Keratinocyte (primary cell): ENCODE measurements around the gene GUCY1A1. TPM values are rescaled to one million over a fixed set of nuclear protein-coding genes. Genes with fewer than 3 reads are reported as not detected.

Experiments used
- DNase-seq: peaks from one replicate; pipeline ENCODE4 v3.0.0-alpha.2; 2011; ENCODE audit warnings: low read depth, missing footprints, low spot score
- FAIRE-seq: peaks from 2 replicates; lab custom pipeline; 2011; peaks lifted over from hg19 to GRCh38; lab: Jason Lieb, UNC
- H2AFZ ChIP-seq: 2 replicates; pipeline ENCODE4 v1.6.0; 2012; ENCODE audit warnings: low read length, control low read depth, inconsistent platforms; ENCODE audit not compliant: control insufficient read depth
- H3K27ac ChIP-seq: 2 replicates; pipeline ENCODE4 v1.5.1; 2011; ENCODE audit warnings: low read length; ENCODE audit not compliant: control insufficient read depth, insufficient read depth
- H3K27me3 ChIP-seq: 3 replicates; pipeline ENCODE4 v1.6.0; 2011; ENCODE audit warnings: low read length; ENCODE audit not compliant: control insufficient read depth, insufficient read depth; ENCODE audit errors: extremely low read depth
- H3K36me3 ChIP-seq, 2 experiments: 2 replicates in 1 of 2; 3 replicates in 1 of 2; pipeline ENCODE4 v1.5.1; 2011; ENCODE audit warnings: low read length in 2 of 2, mild to moderate bottlenecking in 1 of 2; ENCODE audit not compliant: control insufficient read depth in 2 of 2, insufficient read depth in 2 of 2; ENCODE audit errors: extremely low read depth in 1 of 2
- H3K4me1 ChIP-seq: 3 replicates; pipeline ENCODE4 v1.5.1; 2011; ENCODE audit warnings: low read length; ENCODE audit not compliant: control insufficient read depth, insufficient read depth; ENCODE audit errors: extremely low read depth
- H3K4me2 ChIP-seq: 3 replicates; pipeline ENCODE4 v1.6.0; 2011; ENCODE audit warnings: low read depth, low read length; ENCODE audit not compliant: control insufficient read depth, insufficient read depth; ENCODE audit errors: extremely low read depth
- H3K4me3 ChIP-seq, 3 experiments: fragments of 200-600 bp in 1 of 3; sonication (generic) in 1 of 3; 2 replicates in 2 of 3; 3 replicates in 1 of 3; pipeline ENCODE4 v1.5.1; 2011 to 2016; ENCODE audit warnings: low read length in 3 of 3, mild to moderate bottlenecking in 3 of 3, control low read depth in 2 of 3, inconsistent platforms in 1 of 3, low read depth in 1 of 3, mixed read lengths in 1 of 3, mixed run types in 1 of 3, moderate library complexity in 1 of 3; ENCODE audit not compliant: control insufficient read depth in 2 of 3, insufficient read depth in 2 of 3; ENCODE audit errors: extremely low read depth in 1 of 3
- H3K79me2 ChIP-seq: 2 replicates; pipeline ENCODE4 v1.6.0; 2012; ENCODE audit warnings: low read length; ENCODE audit not compliant: control insufficient read depth, insufficient read depth
- H3K9ac ChIP-seq: 3 replicates; pipeline ENCODE4 v1.6.0; 2011; ENCODE audit warnings: low read length; ENCODE audit not compliant: control insufficient read depth, insufficient read depth; ENCODE audit errors: extremely low read depth
- H3K9me1 ChIP-seq: 3 replicates; pipeline ENCODE4 v1.6.0; 2011; ENCODE audit warnings: low read length; ENCODE audit not compliant: control insufficient read depth, insufficient read depth; ENCODE audit errors: extremely low read depth
- H3K9me3 ChIP-seq: 2 replicates; pipeline ENCODE4 v1.5.1; 2012; ENCODE audit warnings: low read depth, low read length; ENCODE audit not compliant: control insufficient read depth
- H4K20me1 ChIP-seq: 3 replicates; pipeline ENCODE4 v1.6.0; 2011; ENCODE audit warnings: low read length; ENCODE audit not compliant: control insufficient read depth, insufficient read depth; ENCODE audit errors: extremely low read depth
- EZH2 ChIP-seq: IDR thresholded peaks from one replicate; pipeline ENCODE4 v1.6.1; 2012; ENCODE audit warnings: inconsistent platforms, mild to moderate bottlenecking, low read length, moderate library complexity
- dilution Hi-C: fragments of 300-500 bp; cut with MboI; formaldehyde crosslinking; loops from one replicate; pipeline ENCODE4 v1.7.0; 2020; ENCODE audit warnings: low sequenced_read_pairs; ENCODE audit not compliant: extremely low pct_ligation_motif_present
- polyA plus RNA-seq, 5 experiments: library from polyadenylated mRNA; depleted of rRNA in 3 of 5; stranded (reverse) in 3 of 5; stranded (forward) in 1 of 5; unstranded in 1 of 5; fragments of >200 nt; gene quantifications; 1 replicate in 1 of 5; 2 replicates in 3 of 5; 3 replicates in 1 of 5; pipeline versions ENCODE4 v1.2.1 to v1.2.3, GENCODE V29; 2011 to 2012; ENCODE audit warnings: missing spikeins in 2 of 5, low read depth in 1 of 5, low replicate concordance in 1 of 5
- TF ChIP-seq, protein P1 (sequence below), 3 experiments: IDR thresholded peaks in 1 of 3; conservative IDR thresholded peaks in 1 of 3; optimal IDR thresholded peaks in 1 of 3; 2 replicates in 2 of 3; 3 replicates in 1 of 3; pipeline versions ENCODE3 to v1.5.1; 2011; ENCODE audit warnings: low read length in 3 of 3, mild to moderate bottlenecking in 3 of 3, moderate library complexity in 2 of 3, control low read depth in 1 of 3, inconsistent platforms in 1 of 3; ENCODE audit not compliant: insufficient read depth in 2 of 3; ENCODE audit errors: extremely low read depth in 1 of 3

Gene GUCY1A1
- polyA plus RNA-seq, 1 donor (not counting 4 experiments of a cell fraction or from before 2014, with no cell fraction given), result 0.05 TPM

DNA sequence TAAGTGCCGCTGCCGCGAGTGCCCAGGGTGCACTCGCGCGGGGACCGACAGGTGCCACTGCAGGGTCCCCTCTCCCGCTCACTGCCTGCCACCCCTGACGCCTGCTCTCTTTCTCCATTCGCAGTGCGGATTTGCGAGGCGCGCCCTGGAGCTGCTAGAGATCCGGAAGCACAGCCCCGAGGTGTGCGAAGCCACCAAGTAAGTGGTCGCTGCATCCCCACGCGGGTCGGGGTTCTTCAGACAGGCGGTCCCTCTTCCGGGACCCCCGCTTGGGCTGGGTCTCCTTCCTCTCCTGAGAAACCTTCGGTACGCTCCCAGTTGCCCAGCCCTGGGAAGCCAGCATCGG lies 547 bp downstream of the GUCY1A1 start:
- dilution Hi-C loops, result no loop called here
- H3K9me1 ChIP-seq, result no peaks in the 10 kb centered on the region
- no peaks in the 10 kb centered on the region for H3K79me2 ChIP-seq
- H2AFZ ChIP-seq, result peak overlapping the region; percentile 24
- peaks cover 25% of the 10 kb centered on the region for H3K27me3 ChIP-seq
- FAIRE-seq (no peak), DNase-seq (no peak)
- H3K27ac ChIP-seq, result no peak overlapping the region
- H3K9ac ChIP-seq, result no peak overlapping the region
- no peaks in the 10 kb centered on the region for H3K9me3 ChIP-seq
- H3K4me3 ChIP-seq, result peak overlapping the region; percentile 36 to 47 (median 38)
- TF ChIP-seq, protein P1, sequence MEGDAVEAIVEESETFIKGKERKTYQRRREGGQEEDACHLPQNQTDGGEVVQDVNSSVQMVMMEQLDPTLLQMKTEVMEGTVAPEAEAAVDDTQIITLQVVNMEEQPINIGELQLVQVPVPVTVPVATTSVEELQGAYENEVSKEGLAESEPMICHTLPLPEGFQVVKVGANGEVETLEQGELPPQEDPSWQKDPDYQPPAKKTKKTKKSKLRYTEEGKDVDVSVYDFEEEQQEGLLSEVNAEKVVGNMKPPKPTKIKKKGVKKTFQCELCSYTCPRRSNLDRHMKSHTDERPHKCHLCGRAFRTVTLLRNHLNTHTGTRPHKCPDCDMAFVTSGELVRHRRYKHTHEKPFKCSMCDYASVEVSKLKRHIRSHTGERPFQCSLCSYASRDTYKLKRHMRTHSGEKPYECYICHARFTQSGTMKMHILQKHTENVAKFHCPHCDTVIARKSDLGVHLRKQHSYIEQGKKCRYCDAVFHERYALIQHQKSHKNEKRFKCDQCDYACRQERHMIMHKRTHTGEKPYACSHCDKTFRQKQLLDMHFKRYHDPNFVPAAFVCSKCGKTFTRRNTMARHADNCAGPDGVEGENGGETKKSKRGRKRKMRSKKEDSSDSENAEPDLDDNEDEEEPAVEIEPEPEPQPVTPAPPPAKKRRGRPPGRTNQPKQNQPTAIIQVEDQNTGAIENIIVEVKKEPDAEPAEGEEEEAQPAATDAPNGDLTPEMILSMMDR (optimal IDR thresholded peaks at IDR 0.05 in 1 of 3, IDR thresholded peaks at IDR 0.05 in 1 of 3, conservative IDR thresholded peaks at IDR 0.05 in 1 of 3; ENCODE audit: extremely low read depth in 1 of 3, insufficient read depth in 2 of 3, low read length in 3 of 3), result no peak
- TF ChIP-seq EZH2, result peak; percentile 30
- no peaks in the 10 kb centered on the region for H3K4me1 ChIP-seq
- H3K36me3 ChIP-seq, result no peaks in the 10 kb centered on the region
- H3K4me2 ChIP-seq, result peak overlapping the region; percentile 66
- H4K20me1 ChIP-seq, result no peaks in the 10 kb centered on the region

DNA sequence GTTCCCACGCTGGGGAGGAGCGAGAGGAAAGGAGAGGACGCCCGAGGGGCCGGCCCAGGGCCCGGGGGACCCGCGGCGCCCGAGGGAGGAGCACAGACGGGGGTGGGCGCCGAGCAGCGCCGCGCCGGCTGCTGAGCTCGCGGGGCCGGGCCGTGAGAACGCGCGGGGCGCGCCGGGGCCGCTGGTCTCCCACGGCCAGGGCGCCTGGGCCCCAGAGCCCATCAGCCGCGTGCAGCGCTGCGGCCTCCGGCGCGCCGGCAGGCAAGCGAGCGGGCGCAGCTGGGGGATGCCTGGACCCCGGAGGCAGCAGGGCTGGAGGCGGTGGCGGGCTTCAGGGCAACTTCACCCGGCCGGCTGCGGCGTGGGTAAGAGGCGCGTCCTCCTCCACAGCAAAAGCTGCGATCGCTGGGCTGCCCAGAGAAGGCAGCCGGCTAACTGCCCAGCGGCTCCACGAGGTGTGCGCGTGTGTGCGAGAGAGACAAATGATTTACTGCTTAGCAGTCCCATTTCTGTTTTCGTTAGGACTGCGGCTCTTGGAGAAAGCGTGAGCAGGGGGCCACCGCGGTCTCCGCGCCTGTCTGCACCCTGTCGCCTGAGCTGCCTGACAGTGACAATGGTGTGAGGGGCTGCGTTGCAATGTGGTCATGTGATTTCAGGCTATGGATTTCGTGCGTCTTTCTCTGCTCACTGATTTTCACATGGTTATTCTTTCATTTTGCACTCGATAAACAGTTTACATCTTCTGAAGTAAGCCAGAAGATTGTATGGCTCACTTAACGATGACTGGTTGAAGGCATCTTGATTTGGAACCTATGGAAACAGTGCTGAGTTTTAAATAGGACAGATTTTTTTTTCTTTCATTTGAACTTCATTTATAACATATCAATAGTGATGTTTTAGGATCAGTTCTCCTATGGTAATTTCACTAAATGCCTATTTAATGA lies 1.2 kb downstream of the GUCY1A1 start:
- no peak overlapping the region for H3K27ac ChIP-seq
- peaks cover 25% of the 10 kb centered on the region for H3K27me3 ChIP-seq
- no peaks in the 10 kb centered on the region for H3K9me3 ChIP-seq
- no peaks in the 10 kb centered on the region for H4K20me1 ChIP-seq
- peak overlapping the region; percentile 38 to 47 (median 47) for H3K4me3 ChIP-seq
- TF ChIP-seq EZH2, result peak; percentile 67
- TF ChIP-seq, protein P1 (optimal IDR thresholded peaks at IDR 0.05 in 1 of 3, IDR thresholded peaks at IDR 0.05 in 1 of 3, conservative IDR thresholded peaks at IDR 0.05 in 1 of 3; ENCODE audit: extremely low read depth in 1 of 3, insufficient read depth in 2 of 3, low read length in 3 of 3), result no peak
- no peaks in the 10 kb centered on the region for H3K36me3 ChIP-seq
- no peak for FAIRE-seq
- no peaks in the 10 kb centered on the region for H3K79me2 ChIP-seq
- H3K9me1 ChIP-seq, result no peaks in the 10 kb centered on the region
- H2AFZ ChIP-seq, result peak overlapping the region; percentile 14
- dilution Hi-C loops, result no loop called here
- no peak overlapping the region for H3K9ac ChIP-seq
- no peak for DNase-seq
- no peaks in the 10 kb centered on the region for H3K4me1 ChIP-seq
- peak overlapping the region; percentile 66 for H3K4me2 ChIP-seq
